ENCODE results near the gene AGO3. TPM values are rescaled to one million over a fixed set of nuclear protein-coding genes. Genes with fewer than 3 reads are reported as not detected.

The AGO3 gene
- total RNA-seq, 1 donor from 2014 or later: 31.1 TPM

DNA sequence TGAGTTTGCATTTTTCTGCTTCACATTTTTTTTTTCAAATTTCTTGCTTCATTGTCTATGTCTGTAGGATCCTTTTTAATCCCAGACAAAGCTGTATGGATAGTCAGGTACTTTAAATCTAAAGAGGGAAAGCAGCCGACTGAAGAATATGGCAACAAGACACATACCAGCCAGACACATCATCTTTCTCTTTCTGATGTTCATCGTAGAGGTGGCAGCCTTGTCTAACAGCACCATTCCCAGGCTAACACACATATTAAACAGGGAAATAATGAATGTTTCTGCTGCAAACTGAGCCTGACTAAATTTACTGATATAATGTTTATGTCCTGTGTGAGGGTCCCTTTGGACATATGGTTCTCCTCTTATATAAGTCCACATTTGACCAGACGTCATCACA, 149.3 kb downstream of the AGO3 start:
- intact Hi-C loops (cut with micrococcal nuclease): no loop called here

DNA sequence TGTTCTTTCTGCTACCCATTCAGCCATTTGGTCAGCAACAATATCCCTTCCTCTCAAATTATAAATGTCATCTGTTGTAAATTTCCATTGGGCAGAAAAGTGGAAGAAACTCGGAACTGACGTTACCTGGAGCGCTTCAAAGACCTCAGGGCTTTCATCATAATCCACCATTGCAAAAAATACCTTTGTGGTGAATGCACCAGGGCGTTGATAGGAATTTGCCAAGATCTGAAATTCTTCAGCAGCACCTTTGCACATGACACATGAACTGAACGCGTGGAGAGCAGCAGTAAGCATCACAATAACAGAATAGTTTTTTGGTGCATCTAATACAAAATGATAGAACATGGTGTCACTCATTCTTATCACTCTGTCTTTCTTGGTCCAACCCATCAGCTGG, 149.9 kb downstream of the AGO3 start:
- intact Hi-C loops (cut with micrococcal nuclease): no loop called here

- intact Hi-C loops (cut with micrococcal nuclease): no loop called here
Observed at GRCh38 chr1:36081926-36082485, 151.1 kb downstream of the AGO3 start.

DNA sequence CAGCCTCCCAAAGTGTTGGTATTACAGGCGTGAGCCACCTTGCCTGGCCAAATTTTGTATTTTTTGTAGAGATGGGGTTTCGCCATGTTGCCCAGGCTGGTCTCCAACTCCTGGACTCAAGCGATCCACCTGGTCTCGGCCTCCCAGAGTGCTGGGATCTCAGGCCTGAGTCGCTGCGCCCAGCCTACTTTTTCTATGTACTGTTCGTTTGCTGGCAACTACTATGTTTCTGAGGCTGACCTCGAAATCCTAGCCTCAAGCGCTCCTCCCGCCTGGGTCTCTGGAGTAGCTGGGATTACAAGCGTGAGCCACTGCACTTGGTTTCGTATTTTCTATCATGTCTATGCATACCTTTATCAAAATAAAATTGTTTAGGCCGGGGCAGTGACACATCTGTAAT, 152.3 kb downstream of the AGO3 start:
- intact Hi-C loops (cut with micrococcal nuclease): no loop called here

- intact Hi-C loops (cut with micrococcal nuclease): no loop called here
Observed at GRCh38 chr1:36083635-36084496, 153.0 kb downstream of the AGO3 start, which contains the start of gene TEKT2. TSS of gene TEKT2 (plus strand) at chr1:36084094. CDS start at chr1:36084922, 828 bp downstream.

DNA sequence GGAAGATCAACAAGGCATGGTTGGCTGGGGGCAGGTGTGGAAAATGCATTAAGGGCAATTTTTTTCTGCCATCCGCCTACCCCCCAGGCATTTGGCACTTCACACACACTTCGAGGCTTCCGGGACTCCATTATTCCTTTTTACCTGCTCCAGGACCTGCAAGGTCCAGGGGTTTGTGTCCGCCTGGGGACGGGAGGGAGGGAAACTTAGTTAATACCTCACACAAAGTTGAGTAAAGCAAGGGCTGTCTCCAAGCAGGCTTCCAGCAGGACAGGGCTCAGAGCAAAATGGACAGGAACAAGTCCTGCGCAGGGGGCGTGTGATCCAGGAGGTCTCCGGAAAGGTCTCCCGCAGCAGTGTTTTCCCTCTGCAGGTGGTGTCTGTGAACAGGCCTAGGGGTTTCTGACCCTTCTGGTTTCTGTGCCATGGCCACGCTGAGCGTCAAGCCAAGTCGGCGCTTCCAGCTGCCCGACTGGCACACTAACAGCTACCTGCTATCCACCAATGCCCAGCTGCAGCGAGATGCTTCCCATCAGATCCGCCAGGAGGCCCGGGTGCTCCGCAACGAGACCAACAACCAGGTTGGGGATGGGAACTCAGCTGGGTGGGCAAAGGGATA, 153.7 kb downstream of the AGO3 start:
- intact Hi-C loops (cut with micrococcal nuclease): loop anchor here (5.0 kb wide), 2 partner anchors 272 to 1227 kb away; partner anchors contain the start of gene SMIM12

DNA sequence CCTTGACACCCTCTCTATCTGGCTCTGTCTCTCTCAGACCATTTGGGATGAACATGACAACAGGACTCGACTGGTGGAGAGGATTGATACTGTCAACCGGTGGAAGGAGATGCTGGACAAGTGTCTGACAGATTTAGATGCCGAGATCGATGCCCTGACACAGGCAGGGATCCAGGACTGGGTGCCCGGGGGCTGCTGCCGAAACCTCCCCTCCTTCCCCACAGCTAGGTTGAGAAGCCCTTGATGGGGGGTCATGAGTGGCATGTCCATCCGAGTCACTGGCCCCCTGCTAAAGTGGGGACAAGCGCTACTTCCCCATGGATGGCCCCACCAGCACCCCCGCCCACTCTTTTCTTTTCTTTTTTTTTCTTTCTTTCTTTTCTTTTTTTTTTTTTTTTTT, 154.2 kb downstream of the AGO3 start:
- intact Hi-C loops (cut with micrococcal nuclease): loop anchor here (5.0 kb wide), 2 partner anchors 273 to 1228 kb away; partner anchors contain the start of gene SMIM12

DNA sequence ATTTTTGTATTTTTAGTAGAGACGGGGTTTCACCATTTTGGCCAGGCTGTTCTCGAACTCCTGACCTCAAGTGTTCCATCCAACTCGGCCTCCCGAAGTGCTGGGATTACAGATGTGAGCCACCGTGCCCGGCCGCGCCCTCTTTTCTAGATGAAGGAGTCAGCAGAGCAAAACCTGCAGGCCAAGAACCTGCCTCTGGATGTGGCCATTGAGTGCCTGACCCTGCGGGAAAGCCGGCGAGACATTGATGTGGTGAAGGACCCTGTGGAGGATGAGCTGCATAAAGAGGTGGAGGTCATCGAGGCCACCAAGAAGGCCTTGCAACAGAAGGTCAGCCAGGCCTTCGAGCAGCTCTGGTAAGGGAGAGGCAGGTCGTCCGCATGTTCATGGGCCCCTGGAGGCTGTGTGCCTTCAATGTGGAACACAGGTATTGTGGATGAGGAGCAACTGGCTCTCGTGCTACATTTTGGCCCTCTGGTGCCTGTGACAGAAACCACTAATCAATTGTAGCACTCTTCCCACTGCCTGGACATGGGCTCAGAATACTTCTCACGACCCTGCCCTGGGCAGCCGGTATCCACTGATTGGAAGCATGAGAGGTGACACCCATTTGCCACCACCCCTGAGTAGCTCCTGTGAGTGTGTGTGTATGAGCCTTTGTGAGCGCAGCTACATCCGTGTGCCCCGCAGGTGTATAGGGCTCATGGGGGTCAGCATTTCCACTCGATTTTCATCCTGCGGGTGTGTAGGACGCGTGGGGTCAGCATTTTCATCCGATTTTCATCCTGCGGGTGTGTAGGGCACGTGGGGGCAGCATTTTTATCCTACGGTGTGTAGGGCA, 155.0 kb downstream of the AGO3 start:
- intact Hi-C loops (cut with micrococcal nuclease): loop anchor here (5.0 kb wide), 2 partner anchors 274 to 1229 kb away; partner anchors contain the start of gene SMIM12

GRCh38 chr1:36086529-36087232, 155.8 kb downstream of the AGO3 start:
- intact Hi-C loops (cut with micrococcal nuclease): loop anchor here (5.0 kb wide), 2 partner anchors 274 to 1229 kb away; partner anchors contain the start of gene SMIM12

- intact Hi-C loops (cut with micrococcal nuclease): loop anchor here (1.0 to 5.0 kb wide), 8 partner anchors 62 to 1230 kb away; partner anchors contain the start of genes AGO1, LSM10, SMIM12 and THRAP3
Observed at GRCh38 chr1:36087233-36088123, 156.6 kb downstream of the AGO3 start.

GRCh38 chr1:36088265-36088576, 157.3 kb downstream of the AGO3 start:
- intact Hi-C loops (cut with micrococcal nuclease): loop anchor here (1.0 to 5.0 kb wide), 8 partner anchors 61 to 1231 kb away; partner anchors contain the start of genes AGO1, LSM10, SMIM12 and THRAP3

DNA sequence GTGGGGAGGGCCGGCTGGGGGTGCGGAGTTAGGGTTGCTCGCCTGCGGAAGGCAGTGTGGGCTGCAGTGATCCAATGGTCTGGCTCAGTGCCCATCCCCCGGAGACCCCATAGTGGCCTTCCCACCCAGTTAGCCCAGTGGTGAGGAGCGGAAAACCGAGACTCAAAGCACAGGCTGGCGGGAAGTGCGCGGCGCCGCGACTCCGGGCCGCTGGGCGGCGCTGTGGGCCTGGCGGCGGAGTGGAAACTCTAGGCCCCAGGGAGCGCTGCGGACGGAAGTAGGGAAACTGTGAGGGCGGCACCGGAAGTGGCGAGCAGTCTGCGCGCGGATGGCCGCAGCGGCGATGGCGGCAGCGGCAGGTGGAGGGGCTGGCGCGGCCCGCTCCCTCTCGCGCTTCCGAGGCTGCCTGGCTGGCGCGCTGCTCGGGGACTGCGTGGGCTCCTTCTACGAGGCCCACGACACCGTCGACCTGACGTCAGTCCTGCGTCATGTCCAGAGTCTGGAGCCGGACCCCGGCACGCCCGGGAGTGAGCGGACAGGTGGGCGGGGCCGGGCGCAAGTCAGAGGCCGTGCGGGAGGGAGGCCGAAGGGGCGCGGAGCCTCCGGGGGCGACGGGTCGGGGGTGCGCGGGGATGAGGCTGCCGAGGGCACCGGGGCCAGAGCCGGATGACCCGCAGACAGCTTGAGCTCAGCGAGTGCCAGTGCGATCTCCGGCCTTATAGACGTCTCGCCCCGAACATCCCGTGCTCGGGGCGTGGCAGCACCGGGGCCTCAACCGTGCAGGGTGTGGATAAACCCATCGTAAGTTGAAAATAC, 157.9 kb downstream of the AGO3 start, which contains the start of gene ADPRS:
ADPRS (plus strand) TSS at position 316 of the 816 bp plus-strand sequence; CDS start at position 329, 13 bp downstream.
- intact Hi-C loops (cut with micrococcal nuclease): loop anchor here (1.0 to 5.0 kb wide), 9 partner anchors 11 to 1231 kb away; partner anchors contain the start of genes AGO1, LSM10, SMIM12 and THRAP3

- intact Hi-C loops (cut with micrococcal nuclease): loop anchor here (1.0 to 5.0 kb wide), 3 partner anchors 10 to 1232 kb away; partner anchors contain the start of gene SMIM12
Observed at GRCh38 chr1:36089393-36090121, 158.7 kb downstream of the AGO3 start.

- intact Hi-C loops (cut with micrococcal nuclease): no loop called here
Observed at GRCh38 chr1:36091141-36091540, 160.2 kb downstream of the AGO3 start.

DNA sequence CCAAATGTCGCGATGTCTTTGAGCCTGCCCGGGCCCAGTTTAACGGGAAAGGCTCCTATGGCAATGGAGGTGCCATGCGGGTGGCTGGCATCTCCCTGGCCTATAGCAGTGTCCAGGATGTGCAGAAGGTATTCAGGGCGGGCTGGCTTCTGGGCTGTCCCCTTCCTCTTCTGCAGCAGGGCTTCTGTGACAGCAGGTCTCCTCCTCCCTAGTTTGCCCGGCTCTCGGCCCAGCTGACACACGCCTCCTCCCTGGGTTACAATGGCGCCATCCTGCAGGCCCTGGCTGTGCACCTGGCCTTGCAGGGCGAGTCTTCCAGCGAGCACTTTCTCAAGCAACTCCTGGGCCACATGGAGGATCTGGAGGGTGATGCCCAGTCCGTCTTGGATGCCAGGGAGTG, 160.8 kb downstream of the AGO3 start:
- intact Hi-C loops (cut with micrococcal nuclease): no loop called here

- intact Hi-C loops (cut with micrococcal nuclease): no loop called here
Observed at GRCh38 chr1:36092166-36092797, 161.4 kb downstream of the AGO3 start.

DNA sequence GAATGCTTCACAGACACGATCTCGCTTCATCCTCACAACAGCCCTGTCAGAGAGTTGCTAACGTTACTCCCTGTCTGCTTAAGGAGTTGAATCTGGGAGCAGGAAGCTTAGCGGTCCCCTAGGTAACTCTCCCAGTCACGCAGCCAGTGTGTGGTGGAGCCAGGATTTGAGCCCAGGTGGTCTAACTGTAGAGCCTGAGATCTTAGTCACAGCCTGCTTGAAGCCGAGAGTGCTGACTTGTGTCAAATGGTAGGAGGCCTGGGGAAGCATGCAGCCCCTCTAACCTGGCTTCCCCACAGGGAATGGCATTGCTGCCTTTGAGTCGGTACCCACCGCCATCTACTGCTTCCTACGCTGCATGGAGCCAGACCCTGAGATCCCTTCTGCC, 161.9 kb downstream of the AGO3 start:
- intact Hi-C loops (cut with micrococcal nuclease): no loop called here

Data from T-helper 1 cell treated with Interleukin-12 subunit alpha and Interleukin-12 subunit beta and Interleukin-4 antibody, amounts not matched to agents 30 ng/mL and 1 ng/mL, for 36 hours (primary cell).